Activated CD4-positive, alpha-beta T cell treated with anti-CD3 and anti-CD28 coated beads, Interleukin-2, amount 50 U/mL, for 24 hours (primary cell): ENCODE data around the gene GCH1.
"Not testable (repeated sequence)": the region's sequence is repeated elsewhere in the genome, so short reads cannot be mapped to it uniquely, and the experiment has no call there.

ENCODE experiments used
- DNase-seq, 2 donors: peaks; one replicate each; pipeline ENCODE4 v3.0.0-alpha.2; 2020; ENCODE audit warnings: low read depth in 1 of 2, low spot score in 1 of 2

GCH1 gene

GRCh38 chr14:54902521-54903420 lies at the start of gene GCH1:
Gene GCH1 (minus strand): TSS chr14:54902826. CDS start chr14:54902663, 163 bp downstream.
- peak; percentile 52 to 53 for DNase-seq

GRCh38 chr14:54947230-54947629 lies 44.6 kb upstream of the GCH1 start:
- no peak for DNase-seq

GRCh38 chr14:54946500-54946899 lies 43.9 kb upstream of the GCH1 start:
- no peak for DNase-seq

- DNase-seq = no peak
These were observed 42.2 kb upstream of the GCH1 start for GRCh38 chr14:54944737-54945391.

- no peak for DNase-seq
These were observed 40.3 kb upstream of the GCH1 start for GRCh38 chr14:54942913-54943312.

- no peak for DNase-seq
These were observed 34.2 kb upstream of the GCH1 start for GRCh38 chr14:54936816-54937215.

- no peak for DNase-seq
These were observed 33.3 kb upstream of the GCH1 start for GRCh38 chr14:54935958-54936357.

GRCh38 chr14:54935100-54935499 lies 32.5 kb upstream of the GCH1 start:
- DNase-seq = no peak

GRCh38 chr14:54933006-54933405 lies 30.4 kb upstream of the GCH1 start:
- no peak for DNase-seq

- no peak for DNase-seq
These were observed 29.1 kb upstream of the GCH1 start for GRCh38 chr14:54931598-54932340.

- no peak for DNase-seq
These were observed 28.5 kb upstream of the GCH1 start for GRCh38 chr14:54931101-54931500.

- DNase-seq = no peak
These were observed 26.9 kb upstream of the GCH1 start for GRCh38 chr14:54929556-54929955.

GRCh38 chr14:54928216-54928615 lies 25.6 kb upstream of the GCH1 start:
- DNase-seq = no peak

GRCh38 chr14:54927551-54927950 lies 24.9 kb upstream of the GCH1 start:
- DNase-seq = no peak

- not testable (repeated sequence) for DNase-seq
These were observed 23.9 kb upstream of the GCH1 start for GRCh38 chr14:54926570-54926969.

GRCh38 chr14:54922598-54922997 lies 20.0 kb upstream of the GCH1 start:
- DNase-seq = no peak

- DNase-seq = no peak
These were observed 17.4 kb upstream of the GCH1 start for GRCh38 chr14:54920052-54920451.

GRCh38 chr14:54919330-54919729 lies 16.7 kb upstream of the GCH1 start:
- no peak for DNase-seq

GRCh38 chr14:54918427-54918826 lies 15.8 kb upstream of the GCH1 start:
- DNase-seq = no peak

- no peak for DNase-seq
These were observed 13.5 kb upstream of the GCH1 start for GRCh38 chr14:54916101-54916500.

- DNase-seq = no peak
These were observed 7.4 kb upstream of the GCH1 start for GRCh38 chr14:54909817-54910558.
